Duodenal mucosa (tissue), 2 donors: ENCODE data around the gene VNN1.
"Not testable (repeated sequence)": the region's sequence is repeated elsewhere in the genome, so short reads cannot be mapped to it uniquely, and the experiment has no call there.

Experiments
- H3K27ac ChIP-seq: one replicate; pipeline ENCODE4 v1.7.0; 2013; ENCODE audit warnings: low read depth, low read length
- H3K27me3 ChIP-seq, 2 donors: one replicate each; pipeline ENCODE4 v1.7.0; 2013; ENCODE audit warnings: low read length in 2 of 2, control low read depth in 1 of 2; ENCODE audit not compliant: insufficient read depth in 2 of 2, control insufficient read depth in 1 of 2
- H3K36me3 ChIP-seq, 2 donors: one replicate each; pipeline ENCODE4 v1.7.0; 2013; ENCODE audit warnings: low read length in 2 of 2, control low read depth in 1 of 2; ENCODE audit not compliant: insufficient read depth in 2 of 2, control insufficient read depth in 1 of 2
- H3K4me1 ChIP-seq, 2 donors: one replicate each; pipeline ENCODE4 v1.7.0; 2013; ENCODE audit warnings: low read length in 2 of 2, control low read depth in 1 of 2; ENCODE audit not compliant: insufficient read depth in 2 of 2, control insufficient read depth in 1 of 2
- H3K4me3 ChIP-seq, 2 donors: one replicate each; pipeline ENCODE4 v1.7.0; 2013; ENCODE audit warnings: low read length in 2 of 2, low read depth in 1 of 2
- H3K9ac ChIP-seq, 2 donors: one replicate each; pipeline ENCODE4 v1.7.0; 2013; ENCODE audit warnings: low read length in 2 of 2, low read depth in 1 of 2
- H3K9me3 ChIP-seq, 2 donors: one replicate each; pipeline ENCODE4 v1.7.0; 2013; ENCODE audit warnings: low read length in 2 of 2, control low read depth in 1 of 2; ENCODE audit not compliant: control insufficient read depth in 1 of 2

Gene VNN1

DNA sequence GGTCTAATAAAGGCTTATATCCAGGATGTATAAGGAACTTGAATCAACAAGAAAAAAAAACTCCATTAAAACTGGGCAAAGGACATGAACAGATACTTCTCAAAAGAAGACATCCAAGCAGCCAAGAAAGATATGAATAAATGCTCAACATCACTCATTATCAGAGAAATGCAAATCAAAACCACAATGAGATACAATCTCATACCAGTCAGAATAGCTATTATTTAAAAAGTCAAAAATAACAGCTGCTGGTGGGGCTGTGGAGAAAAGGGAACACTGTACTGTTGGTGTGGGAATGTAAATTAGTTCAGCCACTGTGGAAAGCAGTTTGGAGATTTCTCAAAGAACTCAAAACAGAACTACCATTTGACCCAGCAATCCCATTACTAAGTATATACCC lies 34.8 kb downstream of the VNN1 start:
- H3K9me3 ChIP-seq, H3K27ac ChIP-seq, H3K4me3 ChIP-seq, H3K4me1 ChIP-seq, H3K27me3 ChIP-seq, H3K9ac ChIP-seq: not testable (repeated sequence)
- peaks cover 5 to 25% of the 10 kb centered on the region in 2 donors for H3K36me3 ChIP-seq

GRCh38 chr6:132675749-132676148 lies 38.1 kb downstream of the VNN1 start:
- Histone ChIP-seq H3K4me1 (peaks cover 20 to 29% of the 10 kb centered on the region in 2 donors), H3K9ac (no peak overlapping the region), H3K27me3 (no peaks in the 10 kb centered on the region), H3K4me3 (no peak overlapping the region), H3K36me3 (no peaks in the 10 kb centered on the region), H3K27ac (no peak overlapping the region), H3K9me3 (no peaks in the 10 kb centered on the region)

DNA sequence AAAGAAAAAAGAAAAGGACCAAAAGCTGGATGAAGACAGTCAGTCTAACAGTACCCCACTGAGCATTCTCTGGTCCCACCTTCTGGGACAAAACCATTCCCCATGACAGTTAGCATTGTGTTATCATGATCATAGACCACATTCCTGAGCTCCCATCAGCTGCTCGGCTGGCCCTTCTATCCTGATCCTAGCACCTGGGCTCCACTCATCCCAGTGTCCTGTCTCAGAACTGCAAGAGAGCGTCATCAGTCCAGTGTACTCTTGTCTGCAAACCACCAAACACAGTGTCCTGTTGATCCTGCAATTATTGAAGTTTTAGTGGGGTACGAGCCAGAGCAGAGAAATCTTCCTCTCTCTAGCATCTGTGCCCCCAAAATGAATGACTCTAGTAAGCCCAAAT lies 38.9 kb downstream of the VNN1 start:
- no peaks in the 10 kb centered on the region for H3K9me3 ChIP-seq
- no peak overlapping the region for H3K27ac ChIP-seq
- H3K9ac ChIP-seq, result no peak overlapping the region
- H3K4me1 ChIP-seq, result peaks cover 21 to 32% of the 10 kb centered on the region in 2 donors
- no peaks in the 10 kb centered on the region for H3K27me3 ChIP-seq
- no peak overlapping the region for H3K4me3 ChIP-seq
- H3K36me3 ChIP-seq, result no peaks in the 10 kb centered on the region

- peaks cover 23 to 36% of the 10 kb centered on the region in 2 donors for H3K4me1 ChIP-seq
- no peak overlapping the region for H3K9ac ChIP-seq
- H3K4me3 ChIP-seq, result no peak overlapping the region
- no peaks in the 10 kb centered on the region for H3K27me3 ChIP-seq
- H3K9me3 ChIP-seq, result no peaks in the 10 kb centered on the region
- H3K27ac ChIP-seq, result no peak overlapping the region
- no peaks in the 10 kb centered on the region for H3K36me3 ChIP-seq
Measured at GRCh38 chr6:132673376-132674094, 40.3 kb downstream of the VNN1 start.

DNA sequence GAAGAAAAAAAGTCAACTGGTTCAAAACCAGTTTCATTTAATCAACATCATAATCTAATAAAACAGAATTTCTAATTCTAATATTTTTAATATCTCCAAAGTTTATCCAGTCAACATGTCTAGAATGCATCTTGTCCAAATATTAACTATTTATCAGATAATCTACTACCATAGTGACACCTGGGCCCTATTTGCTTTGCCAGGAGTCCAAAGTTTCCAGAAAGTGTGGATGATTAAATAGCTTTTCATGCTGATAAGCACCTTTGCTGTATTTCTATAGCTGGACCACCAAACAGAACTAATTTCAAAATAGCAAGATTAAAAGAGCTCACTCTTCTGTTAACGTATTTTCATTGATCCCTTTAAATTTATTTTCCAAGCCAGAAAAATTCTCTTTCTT lies 42.6 kb downstream of the VNN1 start:
- Histone ChIP-seq H3K27me3 (no peaks in the 10 kb centered on the region), H3K27ac (no peak overlapping the region), H3K9me3 (no peaks in the 10 kb centered on the region), H3K4me3 (peak overlapping the region in 1 of 2 donors; percentile 6), H3K9ac (no peak overlapping the region), H3K36me3 (no peaks in the 10 kb centered on the region), H3K4me1 (peaks cover 23 to 36% of the 10 kb centered on the region in 2 donors)

GRCh38 chr6:132669690-132670291 lies 44.1 kb downstream of the VNN1 start:
- Histone ChIP-seq H3K27me3 (no peaks in the 10 kb centered on the region), H3K9me3 (peaks cover 0 to under 1% of the 10 kb centered on the region in 2 donors), H3K27ac (no peak overlapping the region), H3K36me3 (no peaks in the 10 kb centered on the region), H3K4me3 (peak overlapping the region in 1 of 2 donors; percentile 37), H3K9ac (no peak overlapping the region), H3K4me1 (peaks cover 23 to 30% of the 10 kb centered on the region in 2 donors)

DNA sequence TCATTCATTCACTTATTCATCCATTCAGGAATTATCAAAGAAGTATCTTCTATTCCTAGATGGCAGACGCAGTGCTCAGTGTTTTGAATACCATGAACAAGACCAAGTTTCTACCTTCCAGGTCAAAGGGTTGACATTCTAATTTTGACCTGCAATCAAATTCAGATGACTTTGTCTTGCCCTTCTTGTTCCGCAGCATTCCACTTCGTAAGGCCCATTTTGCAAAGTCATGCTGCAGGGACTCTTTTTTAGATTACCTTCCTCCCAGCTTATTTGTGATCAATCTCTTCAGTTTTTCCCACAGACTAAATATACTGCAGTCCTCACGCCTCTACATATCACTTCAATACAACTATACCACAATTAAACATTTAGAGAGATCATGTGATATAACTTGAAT lies 47.7 kb downstream of the VNN1 start:
- no peak overlapping the region for H3K9ac ChIP-seq
- no peak overlapping the region for H3K27ac ChIP-seq
- no peaks in the 10 kb centered on the region for H3K27me3 ChIP-seq
- H3K4me3 ChIP-seq, result no peak overlapping the region
- no peaks in the 10 kb centered on the region for H3K36me3 ChIP-seq
- peaks cover 0 to 3% of the 10 kb centered on the region in 2 donors for H3K9me3 ChIP-seq
- peaks cover 3 to 7% of the 10 kb centered on the region in 2 donors for H3K4me1 ChIP-seq

DNA sequence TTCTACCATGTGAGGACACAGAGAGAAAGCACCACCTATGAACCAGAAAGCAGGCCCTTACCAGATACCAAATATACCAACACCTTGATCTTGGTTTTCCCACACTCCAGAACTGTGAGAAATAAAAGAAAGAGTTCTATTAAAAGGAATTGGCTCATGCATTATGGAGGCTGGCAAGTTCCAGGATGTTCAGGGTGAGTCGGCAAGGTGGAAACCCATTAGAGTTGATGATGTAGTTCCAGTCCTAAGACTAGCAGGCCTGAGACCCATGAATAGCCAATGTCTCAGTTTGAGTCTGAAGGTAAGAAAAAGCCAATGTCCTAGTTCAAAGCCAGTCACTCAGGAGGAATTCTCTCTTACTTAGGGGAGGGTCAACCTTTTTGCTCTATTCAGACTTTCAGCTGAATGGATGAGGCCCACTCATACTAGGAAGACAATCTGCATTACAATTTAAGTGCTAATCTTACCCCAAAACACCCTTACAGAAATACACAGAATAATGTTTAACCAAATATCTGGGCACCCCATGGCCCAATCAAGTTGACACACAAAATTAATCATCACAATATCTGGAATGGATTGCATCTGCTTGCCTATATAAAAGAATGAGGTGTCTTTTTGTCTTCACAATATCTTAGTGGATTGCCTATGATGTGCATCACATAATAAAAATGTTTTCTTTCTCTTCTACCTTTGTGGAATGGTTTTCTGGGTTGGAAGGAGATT lies 49.4 kb downstream of the VNN1 start:
- Histone ChIP-seq H3K9ac (no peak overlapping the region), H3K27me3 (no peaks in the 10 kb centered on the region), H3K9me3 (peaks cover 0 to 3% of the 10 kb centered on the region in 2 donors), H3K4me3 (no peak overlapping the region), H3K4me1 (no peaks in the 10 kb centered on the region), H3K36me3 (no peaks in the 10 kb centered on the region), H3K27ac (no peak overlapping the region)

DNA sequence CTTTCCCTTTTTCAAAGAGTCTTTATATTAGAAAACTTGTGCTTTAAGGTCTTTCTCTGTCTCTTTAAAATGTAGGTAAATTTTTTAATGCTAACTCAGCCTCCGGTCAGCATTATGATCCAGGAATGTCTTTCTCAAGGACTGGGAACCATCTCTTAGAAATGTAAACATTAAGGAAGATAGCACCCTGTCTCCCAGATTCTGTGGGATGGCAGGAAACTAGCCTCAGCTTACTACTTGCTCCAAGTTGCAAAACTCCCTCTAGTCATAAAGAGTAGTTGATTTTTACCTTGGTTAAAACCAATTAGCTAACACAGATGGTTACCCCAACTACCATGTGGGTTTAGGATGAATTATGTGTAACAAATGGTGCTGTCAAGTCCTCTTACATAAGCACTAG lies 50.2 kb downstream of the VNN1 start:
- H3K4me3 ChIP-seq, result no peak overlapping the region
- H3K4me1 ChIP-seq, result no peaks in the 10 kb centered on the region
- H3K9me3 ChIP-seq, result peaks cover 0 to 3% of the 10 kb centered on the region in 2 donors
- no peaks in the 10 kb centered on the region for H3K27me3 ChIP-seq
- H3K27ac ChIP-seq, result no peak overlapping the region
- H3K9ac ChIP-seq, result no peak overlapping the region
- no peaks in the 10 kb centered on the region for H3K36me3 ChIP-seq

- Histone ChIP-seq H3K9ac (no peak overlapping the region), H3K27me3 (no peaks in the 10 kb centered on the region), H3K4me3 (no peak overlapping the region), H3K36me3 (no peaks in the 10 kb centered on the region), H3K9me3 (peaks cover 0 to 3% of the 10 kb centered on the region in 2 donors), H3K4me1 (no peaks in the 10 kb centered on the region), H3K27ac (no peak overlapping the region)
Measured at GRCh38 chr6:132661906-132662305, 51.9 kb downstream of the VNN1 start.
